SK-N-MC (cell line): ENCODE data around the gene LCE3D.

Experiments
- EZH2 ChIP-seq: fragments of 200-600 bp; sonication (generic); IDR thresholded peaks from one replicate; pipeline ENCODE4 v1.6.1; 2017; ENCODE audit warnings: antibody characterized with exemption
- FOXP2 ChIP-seq: optimal IDR thresholded peaks from 2 replicates; pipeline ENCODE3; 2011; ENCODE audit warnings: mild to moderate bottlenecking, moderate library complexity; ENCODE audit not compliant: insufficient read depth; ENCODE audit errors: extremely low read length, control extremely low read depth
- POLR2AphosphoS5 ChIP-seq: IDR thresholded peaks from 2 replicates; pipeline ENCODE4 v1.6.1; 2012; ENCODE audit warnings: mild to moderate bottlenecking, low read depth, low read length, borderline replicate concordance

- TF ChIP-seq EZH2: no peak
- no peak for TF ChIP-seq POLR2AphosphoS5
- no peak for TF ChIP-seq FOXP2
Observed at GRCh38 chr1:152546704-152547103, 33.6 kb downstream of the LCE3D start.
